Upper lobe of left lung (tissue), 4 donors: ENCODE data around the gene MACROD1.

ENCODE experiments used
- EP300 ChIP-seq, 4 donors: sonication (generic); formaldehyde crosslinking; IDR thresholded peaks; one replicate each; pipeline ENCODE4 v1.5.1; 2017; ENCODE audit warnings: antibody characterized with exemption in 4 of 4, control low read depth in 2 of 4
- POLR2A ChIP-seq, 4 donors: fragments of 450-650 bp; IDR thresholded peaks; one replicate each; pipeline ENCODE4 v1.5.1; 2016 to 2017; ENCODE audit warnings: antibody characterized with exemption in 4 of 4, mild to moderate bottlenecking in 2 of 4
- POLR2AphosphoS5 ChIP-seq, 2 donors: sonication (generic); formaldehyde crosslinking; IDR thresholded peaks; one replicate each; pipeline ENCODE4 v1.5.1; 2017; ENCODE audit warnings: antibody characterized with exemption in 2 of 2
- TF ChIP-seq, protein P1 (sequence below), 6 experiments: fragments of 450-650 bp in 4 of 6; fragments of 200-600 bp in 2 of 6; sonication (generic) in 2 of 6; IDR thresholded peaks; one replicate each; pipeline ENCODE4 v1.5.1; 2016 to 2019; ENCODE audit warnings: antibody characterized with exemption in 6 of 6

DNA sequence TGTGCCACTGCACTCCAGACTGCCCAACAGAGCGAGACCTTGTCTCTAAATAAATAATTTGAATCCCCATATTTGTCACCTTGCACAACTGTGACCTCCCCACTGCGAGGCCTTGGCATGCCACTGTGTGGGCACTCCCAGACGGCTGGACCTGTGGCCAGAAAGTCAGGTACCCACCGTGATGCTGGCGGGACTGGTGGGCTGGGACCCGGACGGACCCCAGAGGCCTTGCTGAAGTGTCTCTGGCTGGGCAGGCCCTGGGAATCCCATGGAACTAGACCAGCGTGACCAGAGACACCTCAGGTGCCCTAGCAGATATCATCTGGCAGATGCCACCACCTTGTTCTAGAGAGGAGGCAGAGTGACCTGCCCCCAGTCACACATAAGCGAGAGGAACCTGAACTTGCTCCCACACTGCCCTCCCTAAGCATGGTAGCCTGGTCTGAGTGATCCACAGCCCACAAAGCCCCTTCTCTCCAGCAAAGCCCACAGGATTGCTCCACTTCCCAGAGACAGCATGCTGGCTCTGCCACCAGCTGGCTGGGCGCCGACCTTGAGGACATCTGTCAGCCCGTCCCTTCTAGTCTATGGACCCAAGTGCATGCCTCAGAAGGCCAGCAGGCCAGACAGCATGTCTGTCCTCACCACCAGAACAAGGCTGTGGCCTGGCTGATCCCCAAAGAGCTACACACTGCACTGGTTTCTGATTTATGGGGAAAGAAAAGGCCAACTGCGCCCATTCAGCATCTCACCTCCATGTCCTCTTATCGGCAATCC, 9.5 kb downstream of the MACROD1 start:
- TF ChIP-seq, protein P1, sequence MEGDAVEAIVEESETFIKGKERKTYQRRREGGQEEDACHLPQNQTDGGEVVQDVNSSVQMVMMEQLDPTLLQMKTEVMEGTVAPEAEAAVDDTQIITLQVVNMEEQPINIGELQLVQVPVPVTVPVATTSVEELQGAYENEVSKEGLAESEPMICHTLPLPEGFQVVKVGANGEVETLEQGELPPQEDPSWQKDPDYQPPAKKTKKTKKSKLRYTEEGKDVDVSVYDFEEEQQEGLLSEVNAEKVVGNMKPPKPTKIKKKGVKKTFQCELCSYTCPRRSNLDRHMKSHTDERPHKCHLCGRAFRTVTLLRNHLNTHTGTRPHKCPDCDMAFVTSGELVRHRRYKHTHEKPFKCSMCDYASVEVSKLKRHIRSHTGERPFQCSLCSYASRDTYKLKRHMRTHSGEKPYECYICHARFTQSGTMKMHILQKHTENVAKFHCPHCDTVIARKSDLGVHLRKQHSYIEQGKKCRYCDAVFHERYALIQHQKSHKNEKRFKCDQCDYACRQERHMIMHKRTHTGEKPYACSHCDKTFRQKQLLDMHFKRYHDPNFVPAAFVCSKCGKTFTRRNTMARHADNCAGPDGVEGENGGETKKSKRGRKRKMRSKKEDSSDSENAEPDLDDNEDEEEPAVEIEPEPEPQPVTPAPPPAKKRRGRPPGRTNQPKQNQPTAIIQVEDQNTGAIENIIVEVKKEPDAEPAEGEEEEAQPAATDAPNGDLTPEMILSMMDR (IDR thresholded peaks at IDR 0.05): no peak
- TF ChIP-seq EP300 (IDR thresholded peaks at IDR 0.05) (no peak), POLR2AphosphoS5 (IDR thresholded peaks at IDR 0.05) (no peak), POLR2A (IDR thresholded peaks at IDR 0.05) (no peak)
